Neural cell (in vitro differentiated cells): Measurements from ENCODE around the gene CLTC.

ENCODE experiments used
- CTCF ChIP-seq: fragments of 450-650 bp; IDR thresholded peaks from 2 replicates; pipeline ENCODE4 v1.5.1; 2014; ENCODE audit warnings: antibody characterized with exemption, mild to moderate bottlenecking, moderate library complexity; ENCODE audit not compliant: poor library complexity, severe bottlenecking
- EP300 ChIP-seq: fragments of 450-650 bp; conservative IDR thresholded peaks from 2 replicates; pipeline ENCODE4 v1.6.1; 2014; ENCODE audit warnings: antibody characterized with exemption, mild to moderate bottlenecking, moderate library complexity; ENCODE audit not compliant: poor library complexity, severe bottlenecking
- EZH2 ChIP-seq: fragments of 200-600, 300-800 bp; shearing (Covaris generic), sonication (generic); IDR thresholded peaks from 2 replicates; pipeline ENCODE4 v1.6.1; 2014; ENCODE audit warnings: antibody characterized with exemption, low read length, borderline replicate concordance, mild to moderate bottlenecking; ENCODE audit not compliant: insufficient read depth, poor library complexity, severe bottlenecking
- POLR2AphosphoS5 ChIP-seq: IDR thresholded peaks from 2 replicates; pipeline ENCODE4 v1.6.1; 2012
- RAD21 ChIP-seq: fragments of 450-650 bp; conservative IDR thresholded peaks from 2 replicates; pipeline ENCODE4 v1.6.1; 2014; ENCODE audit warnings: antibody characterized with exemption, mild to moderate bottlenecking, moderate library complexity
- REST ChIP-seq: IDR thresholded peaks from 2 replicates; pipeline ENCODE4 v1.6.1; 2012; ENCODE audit warnings: borderline replicate concordance

GRCh38 chr17:59699786-59700185 lies 80.1 kb downstream of the CLTC start:
- TF ChIP-seq EZH2, result no peak
- no peak for TF ChIP-seq RAD21
- no peak for TF ChIP-seq POLR2AphosphoS5
- TF ChIP-seq CTCF, result no peak
- TF ChIP-seq EP300, result no peak
- TF ChIP-seq REST, result no peak
